ENCODE measurements around the gene APRT.
A peak's percentile ranks its signal among the peaks of the same experiment; 100 is the strongest.

Gene APRT

GRCh38 chr16:88856828-88857727, 45.4 kb upstream of the APRT start, which contains the start of the genes GALNS and TRAPPC2L:
Gene GALNS (minus strand): TSS chr16:88856947. CDS start chr16:88856877, 70 bp downstream.
Gene TRAPPC2L (plus strand): TSS chr16:88857127. CDS start chr16:88857151, 24 bp downstream.
- peak; percentile 98 for TF ChIP-seq YY1 (IDR thresholded peaks at IDR 0.05; ENCODE audit: low read depth)
- no peak for TF ChIP-seq CREB1 (IDR thresholded peaks at IDR 0.05; ENCODE audit: low read depth)
- peak; percentile 99 for TF ChIP-seq USF1 (IDR thresholded peaks at IDR 0.05)
- TF ChIP-seq TCF12 (IDR thresholded peaks at IDR 0.05; ENCODE audit: low read depth): 0 out of 2 replicates have a peak, but pooled peaks have one; percentile 22
- TF ChIP-seq RAD21 (IDR thresholded peaks at IDR 0.05; ENCODE audit: low read depth): no peak
- no peak for TF ChIP-seq REST (IDR thresholded peaks at IDR 0.05; ENCODE audit: low read depth)
- TF ChIP-seq ZBTB7A (IDR thresholded peaks at IDR 0.05; ENCODE audit: low read depth): peak; percentile 62
- no peak for TF ChIP-seq CEBPB (IDR thresholded peaks at IDR 0.05)
- TF ChIP-seq FOXM1 (IDR thresholded peaks at IDR 0.05; ENCODE audit: borderline replicate concordance, low read depth): no peak
- TF ChIP-seq EGR1 (IDR thresholded peaks at IDR 0.05): no peak
- TF ChIP-seq MAX (IDR thresholded peaks at IDR 0.05): peak; percentile 86
- peak; percentile 88 for TF ChIP-seq NFIC (IDR thresholded peaks at IDR 0.05)
- peak; percentile 98 for TF ChIP-seq TAF1 (IDR thresholded peaks at IDR 0.05; ENCODE audit: low read depth)
- 0 out of 2 replicates have a peak, but pooled peaks have one; percentile 12 for TF ChIP-seq EP300 (IDR thresholded peaks at IDR 0.05; ENCODE audit: borderline replicate concordance)

GRCh38 chr16:88856122-88856827, 44.5 kb upstream of the APRT start:
- TF ChIP-seq MAX (IDR thresholded peaks at IDR 0.05) (no peak), TAF1 (IDR thresholded peaks at IDR 0.05; ENCODE audit: low read depth) (no peak), TEAD4 (IDR thresholded peaks at IDR 0.05) (no peak), FOXM1 (IDR thresholded peaks at IDR 0.05; ENCODE audit: borderline replicate concordance, low read depth) (no peak), YY1 (IDR thresholded peaks at IDR 0.05; ENCODE audit: low read depth) (no peak), ZBTB7A (IDR thresholded peaks at IDR 0.05; ENCODE audit: low read depth) (no peak), CEBPB (IDR thresholded peaks at IDR 0.05) (no peak), EGR1 (IDR thresholded peaks at IDR 0.05) (no peak), USF1 (IDR thresholded peaks at IDR 0.05) (no peak), EP300 (IDR thresholded peaks at IDR 0.05; ENCODE audit: borderline replicate concordance) (no peak), RAD21 (IDR thresholded peaks at IDR 0.05; ENCODE audit: low read depth) (no peak), NFIC (IDR thresholded peaks at IDR 0.05) (no peak), CREB1 (IDR thresholded peaks at IDR 0.05; ENCODE audit: low read depth) (no peak)

GRCh38 chr16:88855736-88856121, 44.0 kb upstream of the APRT start:
- TF ChIP-seq EP300 (IDR thresholded peaks at IDR 0.05; ENCODE audit: borderline replicate concordance): no peak
- no peak for TF ChIP-seq USF1 (IDR thresholded peaks at IDR 0.05)
- TF ChIP-seq REST (IDR thresholded peaks at IDR 0.05; ENCODE audit: low read depth): no peak
- TF ChIP-seq CREB1 (IDR thresholded peaks at IDR 0.05; ENCODE audit: low read depth): no peak
- no peak for TF ChIP-seq NFIC (IDR thresholded peaks at IDR 0.05)
- TF ChIP-seq RAD21 (IDR thresholded peaks at IDR 0.05; ENCODE audit: low read depth): no peak
- no peak for TF ChIP-seq YY1 (IDR thresholded peaks at IDR 0.05; ENCODE audit: low read depth)
- no peak for TF ChIP-seq ZBTB7A (IDR thresholded peaks at IDR 0.05; ENCODE audit: low read depth)
- no peak for TF ChIP-seq FOXM1 (IDR thresholded peaks at IDR 0.05; ENCODE audit: borderline replicate concordance, low read depth)
- no peak for TF ChIP-seq TEAD4 (IDR thresholded peaks at IDR 0.05)
- no peak for TF ChIP-seq CEBPB (IDR thresholded peaks at IDR 0.05)
- TF ChIP-seq EGR1 (IDR thresholded peaks at IDR 0.05): no peak
- no peak for TF ChIP-seq TCF12 (IDR thresholded peaks at IDR 0.05; ENCODE audit: low read depth)
- TF ChIP-seq TAF1 (IDR thresholded peaks at IDR 0.05; ENCODE audit: low read depth): no peak
- no peak for TF ChIP-seq MAX (IDR thresholded peaks at IDR 0.05)

- TF ChIP-seq USF1 (IDR thresholded peaks at IDR 0.05): no peak
- no peak for TF ChIP-seq TAF1 (IDR thresholded peaks at IDR 0.05; ENCODE audit: low read depth)
- no peak for TF ChIP-seq CEBPB (IDR thresholded peaks at IDR 0.05)
- no peak for TF ChIP-seq NFIC (IDR thresholded peaks at IDR 0.05)
- TF ChIP-seq REST (IDR thresholded peaks at IDR 0.05; ENCODE audit: low read depth): no peak
- TF ChIP-seq EGR1 (IDR thresholded peaks at IDR 0.05): no peak
- no peak for TF ChIP-seq RAD21 (IDR thresholded peaks at IDR 0.05; ENCODE audit: low read depth)
- no peak for TF ChIP-seq ZBTB7A (IDR thresholded peaks at IDR 0.05; ENCODE audit: low read depth)
- TF ChIP-seq EP300 (IDR thresholded peaks at IDR 0.05; ENCODE audit: borderline replicate concordance): no peak
- no peak for TF ChIP-seq MAX (IDR thresholded peaks at IDR 0.05)
- no peak for TF ChIP-seq TEAD4 (IDR thresholded peaks at IDR 0.05)
- no peak for TF ChIP-seq TCF12 (IDR thresholded peaks at IDR 0.05; ENCODE audit: low read depth)
- no peak for TF ChIP-seq YY1 (IDR thresholded peaks at IDR 0.05; ENCODE audit: low read depth)
These were observed 43.4 kb upstream of the APRT start for GRCh38 chr16:88855176-88855575.

Measured in Ishikawa (cell line).